ENCODE measurements around the gene ARHGAP24. TPM values are rescaled to one million over a fixed set of nuclear protein-coding genes. Genes with fewer than 3 reads are reported as not detected.

ARHGAP24 gene
- total and polyA plus RNA-seq, 5 donors from 2014 or later, result 0.14 to 0.53 (median 0.35) TPM; not detected in 2

GRCh38 chr4:85967872-85968271, 492.9 kb downstream of the ARHGAP24 start:
- Mint-ChIP-seq H3K9me3 (peaks cover 0 to 4% (median 0%) of the 10 kb centered on the region in 7 donors), H3K4me3 (no peak overlapping the region), H3K27me3 (no peaks in the 10 kb centered on the region), H3K36me3 (no peaks in the 10 kb centered on the region), H3K27ac (no peak overlapping the region), H3K4me1 (no peaks in the 10 kb centered on the region)
- H3K27me3 ChIP-seq (ENCODE audit: control insufficient read depth, insufficient read depth, low read length), result no peaks in the 10 kb centered on the region
- no peaks in the 10 kb centered on the region for H3K4me1 ChIP-seq (ENCODE audit: control insufficient read depth, insufficient read depth, low read length, poor library complexity, severe bottlenecking)
- DNase-seq, result no peak
- no peak overlapping the region for H3K27ac ChIP-seq (ENCODE audit: insufficient read depth, low read length, poor library complexity, severe bottlenecking)
- H3K36me3 ChIP-seq (ENCODE audit: control insufficient read depth, insufficient read depth, low read length), result no peaks in the 10 kb centered on the region
- H3K4me3 ChIP-seq (ENCODE audit: low read depth, low read length), result no peak overlapping the region
- no peaks in the 10 kb centered on the region for H3K9me3 ChIP-seq (ENCODE audit: control insufficient read depth in 2 of 2, low read length in 2 of 2)
- ATAC-seq (ENCODE audit: low read depth in 2 of 2), result no peak

GRCh38 chr4:85968945-85969819, 494.2 kb downstream of the ARHGAP24 start:
- peak in 1 of 3 donors; percentile 1 for DNase-seq
- Mint-ChIP-seq H3K27me3 (no peaks in the 10 kb centered on the region), H3K4me1 (no peaks in the 10 kb centered on the region), H3K36me3 (no peaks in the 10 kb centered on the region), H3K4me3 (no peak overlapping the region), H3K27ac (no peak overlapping the region), H3K9me3 (peaks cover 0 to 4% (median 0%) of the 10 kb centered on the region in 7 donors)
- Histone ChIP-seq H3K4me3 (ENCODE audit: low read depth, low read length) (no peak overlapping the region), H3K9me3 (ENCODE audit: control insufficient read depth in 2 of 2, low read length in 2 of 2) (no peaks in the 10 kb centered on the region), H3K27me3 (ENCODE audit: control insufficient read depth, insufficient read depth, low read length) (no peaks in the 10 kb centered on the region), H3K36me3 (ENCODE audit: control insufficient read depth, insufficient read depth, low read length) (no peaks in the 10 kb centered on the region), H3K4me1 (ENCODE audit: control insufficient read depth, insufficient read depth, low read length, poor library complexity, severe bottlenecking) (no peaks in the 10 kb centered on the region), H3K27ac (ENCODE audit: insufficient read depth, low read length, poor library complexity, severe bottlenecking) (no peak overlapping the region)
- no peak for ATAC-seq (ENCODE audit: low read depth in 2 of 2)

- Mint-ChIP-seq H3K36me3 (no peaks in the 10 kb centered on the region), H3K4me3 (no peak overlapping the region), H3K4me1 (no peaks in the 10 kb centered on the region), H3K27ac (no peak overlapping the region), H3K27me3 (no peaks in the 10 kb centered on the region), H3K9me3 (peaks cover 0 to 1% (median 0%) of the 10 kb centered on the region in 7 donors)
- H3K4me3 ChIP-seq (ENCODE audit: low read depth, low read length), result no peak overlapping the region
- no peak for ATAC-seq (ENCODE audit: low read depth in 2 of 2)
- no peaks in the 10 kb centered on the region for H3K4me1 ChIP-seq (ENCODE audit: control insufficient read depth, insufficient read depth, low read length, poor library complexity, severe bottlenecking)
- no peak overlapping the region for H3K27ac ChIP-seq (ENCODE audit: insufficient read depth, low read length, poor library complexity, severe bottlenecking)
- H3K27me3 ChIP-seq (ENCODE audit: control insufficient read depth, insufficient read depth, low read length), result no peaks in the 10 kb centered on the region
- H3K9me3 ChIP-seq (ENCODE audit: control insufficient read depth in 2 of 2, low read length in 2 of 2), result no peaks in the 10 kb centered on the region
- H3K36me3 ChIP-seq (ENCODE audit: control insufficient read depth, insufficient read depth, low read length), result no peaks in the 10 kb centered on the region
- no peak for DNase-seq
Observed at GRCh38 chr4:85970535-85970934, 495.6 kb downstream of the ARHGAP24 start.

GRCh38 chr4:85979276-85979675, 504.3 kb downstream of the ARHGAP24 start:
- H3K4me3 ChIP-seq (ENCODE audit: low read depth, low read length), result no peak overlapping the region
- no peaks in the 10 kb centered on the region for H3K27me3 ChIP-seq (ENCODE audit: control insufficient read depth, insufficient read depth, low read length)
- H3K9me3 ChIP-seq (ENCODE audit: control insufficient read depth in 2 of 2, low read length in 2 of 2), result no peaks in the 10 kb centered on the region
- Mint-ChIP-seq H3K36me3 (no peaks in the 10 kb centered on the region), H3K9me3 (peaks cover 0 to 6% (median 0%) of the 10 kb centered on the region in 7 donors), H3K4me3 (no peak overlapping the region), H3K4me1 (no peaks in the 10 kb centered on the region), H3K27me3 (no peaks in the 10 kb centered on the region), H3K27ac (no peak overlapping the region)
- ATAC-seq (ENCODE audit: low read depth in 2 of 2) (no peak), DNase-seq (no peak)
- H3K4me1 ChIP-seq (ENCODE audit: control insufficient read depth, insufficient read depth, low read length, poor library complexity, severe bottlenecking), result no peaks in the 10 kb centered on the region
- no peaks in the 10 kb centered on the region for H3K36me3 ChIP-seq (ENCODE audit: control insufficient read depth, insufficient read depth, low read length)
- no peak overlapping the region for H3K27ac ChIP-seq (ENCODE audit: insufficient read depth, low read length, poor library complexity, severe bottlenecking)

GRCh38 chr4:85986266-85986665, 511.3 kb downstream of the ARHGAP24 start:
- ATAC-seq (ENCODE audit: low read depth in 2 of 2) (no peak), DNase-seq (no peak)
- no peak overlapping the region for H3K27ac Mint-ChIP-seq
- Histone ChIP-seq H3K27ac (ENCODE audit: insufficient read depth, low read length, poor library complexity, severe bottlenecking) (no peak overlapping the region), H3K9me3 (ENCODE audit: control insufficient read depth in 2 of 2, low read length in 2 of 2) (no peaks in the 10 kb centered on the region), H3K36me3 (ENCODE audit: control insufficient read depth, insufficient read depth, low read length) (no peaks in the 10 kb centered on the region), H3K4me3 (ENCODE audit: low read depth, low read length) (no peak overlapping the region), H3K27me3 (ENCODE audit: control insufficient read depth, insufficient read depth, low read length) (no peaks in the 10 kb centered on the region), H3K4me1 (ENCODE audit: control insufficient read depth, insufficient read depth, low read length, poor library complexity, severe bottlenecking) (no peaks in the 10 kb centered on the region)
- H3K36me3 Mint-ChIP-seq, result no peaks in the 10 kb centered on the region
- H3K4me3 Mint-ChIP-seq, result no peak overlapping the region
- no peaks in the 10 kb centered on the region for H3K27me3 Mint-ChIP-seq
- H3K9me3 Mint-ChIP-seq, result peaks cover 0 to 6% (median 0%) of the 10 kb centered on the region in 7 donors
- H3K4me1 Mint-ChIP-seq, result no peaks in the 10 kb centered on the region

GRCh38 chr4:85993641-85994040, 518.7 kb downstream of the ARHGAP24 start:
- Mint-ChIP-seq H3K9me3 (peaks cover 0 to 4% (median 0%) of the 10 kb centered on the region in 7 donors), H3K4me3 (no peak overlapping the region), H3K4me1 (no peaks in the 10 kb centered on the region), H3K36me3 (no peaks in the 10 kb centered on the region), H3K27me3 (no peaks in the 10 kb centered on the region), H3K27ac (no peak overlapping the region)
- no peaks in the 10 kb centered on the region for H3K36me3 ChIP-seq (ENCODE audit: control insufficient read depth, insufficient read depth, low read length)
- ATAC-seq (ENCODE audit: low read depth in 2 of 2) (no peak), DNase-seq (no peak)
- no peaks in the 10 kb centered on the region for H3K27me3 ChIP-seq (ENCODE audit: control insufficient read depth, insufficient read depth, low read length)
- H3K27ac ChIP-seq (ENCODE audit: insufficient read depth, low read length, poor library complexity, severe bottlenecking), result no peak overlapping the region
- H3K4me1 ChIP-seq (ENCODE audit: control insufficient read depth, insufficient read depth, low read length, poor library complexity, severe bottlenecking), result no peaks in the 10 kb centered on the region
- H3K9me3 ChIP-seq (ENCODE audit: control insufficient read depth in 2 of 2, low read length in 2 of 2), result no peaks in the 10 kb centered on the region
- H3K4me3 ChIP-seq (ENCODE audit: low read depth, low read length), result no peak overlapping the region

GRCh38 chr4:85994576-85994975, 519.6 kb downstream of the ARHGAP24 start:
- Mint-ChIP-seq H3K4me3 (no peak overlapping the region), H3K36me3 (no peaks in the 10 kb centered on the region), H3K27me3 (no peaks in the 10 kb centered on the region), H3K9me3 (peaks cover 0 to 4% (median 0%) of the 10 kb centered on the region in 7 donors), H3K27ac (no peak overlapping the region), H3K4me1 (no peaks in the 10 kb centered on the region)
- DNase-seq (no peak), ATAC-seq (ENCODE audit: low read depth in 2 of 2) (no peak)
- Histone ChIP-seq H3K9me3 (ENCODE audit: control insufficient read depth in 2 of 2, low read length in 2 of 2) (no peaks in the 10 kb centered on the region), H3K4me1 (ENCODE audit: control insufficient read depth, insufficient read depth, low read length, poor library complexity, severe bottlenecking) (no peaks in the 10 kb centered on the region), H3K36me3 (ENCODE audit: control insufficient read depth, insufficient read depth, low read length) (no peaks in the 10 kb centered on the region), H3K4me3 (ENCODE audit: low read depth, low read length) (no peak overlapping the region), H3K27ac (ENCODE audit: insufficient read depth, low read length, poor library complexity, severe bottlenecking) (no peak overlapping the region), H3K27me3 (ENCODE audit: control insufficient read depth, insufficient read depth, low read length) (no peaks in the 10 kb centered on the region)

GRCh38 chr4:85995361-85995760, 520.4 kb downstream of the ARHGAP24 start:
- no peak overlapping the region for H3K27ac Mint-ChIP-seq
- H3K27me3 Mint-ChIP-seq, result no peaks in the 10 kb centered on the region
- Histone ChIP-seq H3K27me3 (ENCODE audit: control insufficient read depth, insufficient read depth, low read length) (no peaks in the 10 kb centered on the region), H3K9me3 (ENCODE audit: control insufficient read depth in 2 of 2, low read length in 2 of 2) (no peaks in the 10 kb centered on the region), H3K36me3 (ENCODE audit: control insufficient read depth, insufficient read depth, low read length) (no peaks in the 10 kb centered on the region), H3K27ac (ENCODE audit: insufficient read depth, low read length, poor library complexity, severe bottlenecking) (no peak overlapping the region), H3K4me3 (ENCODE audit: low read depth, low read length) (no peak overlapping the region), H3K4me1 (ENCODE audit: control insufficient read depth, insufficient read depth, low read length, poor library complexity, severe bottlenecking) (no peaks in the 10 kb centered on the region)
- DNase-seq (no peak), ATAC-seq (ENCODE audit: low read depth in 2 of 2) (no peak)
- no peaks in the 10 kb centered on the region for H3K4me1 Mint-ChIP-seq
- H3K36me3 Mint-ChIP-seq, result no peaks in the 10 kb centered on the region
- H3K9me3 Mint-ChIP-seq, result peaks cover 0 to 4% (median 0%) of the 10 kb centered on the region in 7 donors
- H3K4me3 Mint-ChIP-seq, result no peak overlapping the region

All from CD4-positive, CD25-positive, alpha-beta regulatory T cell (primary cell).